ENCODE results near the gene ARHGAP28.
A peak's percentile ranks its signal among the peaks of the same experiment; 100 is the strongest.
"Not testable (repeated sequence)": the region's sequence is repeated elsewhere in the genome, so short reads cannot be mapped to it uniquely, and the experiment has no call there.

ARHGAP28 gene

GRCh38 chr18:6878556-6879297, 149.2 kb downstream of the ARHGAP28 start:
- no peak for DNase-seq

- no peak for DNase-seq
Observed at GRCh38 chr18:6879508-6880195, 150.1 kb downstream of the ARHGAP28 start.

- DNase-seq, result no peak
Observed at GRCh38 chr18:6881034-6881820, 151.7 kb downstream of the ARHGAP28 start.

GRCh38 chr18:6882401-6882800, 152.9 kb downstream of the ARHGAP28 start:
- DNase-seq, result no peak

GRCh38 chr18:6885006-6885481, 155.5 kb downstream of the ARHGAP28 start:
- no peak for DNase-seq

- DNase-seq, result no peak
Observed at GRCh38 chr18:6885992-6886796, 156.7 kb downstream of the ARHGAP28 start.

GRCh38 chr18:6886797-6887330, 157.3 kb downstream of the ARHGAP28 start:
- DNase-seq, result no peak

- DNase-seq, result no peak
Observed at GRCh38 chr18:6891788-6892187, 162.3 kb downstream of the ARHGAP28 start.

- no peak for DNase-seq
Observed at GRCh38 chr18:6901286-6901926, 171.9 kb downstream of the ARHGAP28 start.

- no peak for DNase-seq
Observed at GRCh38 chr18:6917072-6917471, 187.6 kb downstream of the ARHGAP28 start.

- DNase-seq, result peak; percentile 5
Observed at GRCh38 chr18:6920099-6920955, 190.8 kb downstream of the ARHGAP28 start.

- DNase-seq, result no peak
Observed at GRCh38 chr18:6921571-6921970, 192.1 kb downstream of the ARHGAP28 start.

GRCh38 chr18:6923220-6923619, 193.7 kb downstream of the ARHGAP28 start:
- DNase-seq, result no peak

GRCh38 chr18:6927153-6927552, 197.6 kb downstream of the ARHGAP28 start:
- DNase-seq, result no peak

- DNase-seq, result no peak
Observed at GRCh38 chr18:6928359-6928758, 198.8 kb downstream of the ARHGAP28 start.

- no peak for DNase-seq
Observed at GRCh38 chr18:6929370-6930102, 200.0 kb downstream of the ARHGAP28 start.

- no peak for DNase-seq
Observed at GRCh38 chr18:6934859-6935258, 205.3 kb downstream of the ARHGAP28 start.

GRCh38 chr18:6938003-6938402, 208.5 kb downstream of the ARHGAP28 start:
- DNase-seq, result no peak

GRCh38 chr18:6938403-6938802, 208.9 kb downstream of the ARHGAP28 start:
- DNase-seq, result not testable (repeated sequence)

GRCh38 chr18:6939972-6940371, 210.5 kb downstream of the ARHGAP28 start:
- no peak for DNase-seq

Measured in DMS 273 treated with DMSO at 0.1 percent for 48 hours (cell line).